Erythroblast (primary cell): ENCODE measurements around the gene SCRN2.

Experiments used
- DNase-seq, 2 experiments: peaks; one replicate each; lab custom pipeline; 2025; lab: John Stamatoyannopoulos, UW
- GATA1 ChIP-seq: IDR thresholded peaks from 2 replicates; pipeline ENCODE4 v1.6.1; 2011; ENCODE audit warnings: low read depth, mild to moderate bottlenecking, control low read depth, low read length, moderate library complexity
- POLR2A ChIP-seq: IDR thresholded peaks from 2 replicates; pipeline ENCODE4 v1.6.1; 2011; ENCODE audit warnings: mild to moderate bottlenecking, low read length

Gene SCRN2

DNA sequence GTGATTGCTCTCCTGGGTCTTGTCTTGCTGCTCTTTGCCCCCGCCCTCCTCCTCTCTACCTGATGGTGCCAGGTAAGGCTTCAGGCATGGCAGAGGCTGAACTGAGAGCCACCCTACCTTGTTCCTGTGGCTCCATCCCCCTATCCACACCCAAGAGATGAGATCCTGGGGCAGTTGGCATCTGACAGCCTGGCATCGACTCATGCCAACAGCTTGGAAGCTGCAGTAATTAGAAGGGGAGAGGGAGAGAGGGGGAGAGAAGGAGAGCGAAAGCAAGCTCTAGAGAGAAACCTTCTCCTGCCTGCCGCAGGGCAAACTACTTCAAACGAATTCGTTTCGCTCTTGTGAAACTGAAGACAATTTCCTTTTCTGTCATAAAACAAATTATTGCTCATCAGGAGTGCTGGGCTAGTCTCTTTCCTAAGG, 23.7 kb upstream of the SCRN2 start:
- TF ChIP-seq GATA1 (no peak), POLR2A (no peak)
- DNase-seq, result no peak

GRCh38 chr17:47862621-47863440, 21.8 kb upstream of the SCRN2 start:
- no peak for TF ChIP-seq POLR2A
- TF ChIP-seq GATA1, result no peak
- DNase-seq, result peak in 1 of 2 experiments; percentile 40

DNA sequence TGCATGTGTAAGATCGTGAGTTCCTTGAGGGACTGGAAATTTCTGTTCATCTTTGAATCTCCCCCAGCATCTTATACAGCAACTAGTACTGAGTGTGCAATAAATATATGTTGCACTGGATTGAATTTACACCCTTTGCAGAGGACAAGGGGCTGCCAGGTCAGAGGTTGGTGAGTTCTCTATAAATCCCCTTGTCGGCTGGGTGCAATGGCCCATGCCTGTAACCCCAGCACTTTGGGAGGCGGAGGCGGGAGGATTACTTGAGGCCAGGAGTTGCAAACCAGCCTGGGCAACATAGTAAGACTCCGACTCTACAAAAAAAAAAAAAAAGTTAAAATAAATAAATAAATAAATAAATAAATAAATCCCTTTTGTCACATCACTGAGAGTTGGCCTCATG, 19.3 kb upstream of the SCRN2 start:
- no peak for DNase-seq
- TF ChIP-seq POLR2A (no peak), GATA1 (no peak)

GRCh38 chr17:47857551-47858455, 16.7 kb upstream of the SCRN2 start:
- TF ChIP-seq GATA1 (no peak), POLR2A (no peak)
- DNase-seq, result no peak

- no peak for TF ChIP-seq GATA1
- TF ChIP-seq POLR2A, result no peak
- no peak for DNase-seq
Observed at GRCh38 chr17:47856830-47857229, 15.8 kb upstream of the SCRN2 start.

GRCh38 chr17:47855737-47856136, 14.7 kb upstream of the SCRN2 start:
- TF ChIP-seq GATA1 (no peak), POLR2A (no peak)
- DNase-seq, result no peak

GRCh38 chr17:47853616-47854015, 12.5 kb upstream of the SCRN2 start:
- no peak for TF ChIP-seq GATA1
- TF ChIP-seq POLR2A, result no peak

GRCh38 chr17:47852113-47852949, 11.3 kb upstream of the SCRN2 start:
- DNase-seq, result no peak
- TF ChIP-seq GATA1, result no peak
- no peak for TF ChIP-seq POLR2A

More at GRCh38 chr17:47853616-47854015, 12.5 kb upstream of the SCRN2 start:
- no peak for DNase-seq

DNA sequence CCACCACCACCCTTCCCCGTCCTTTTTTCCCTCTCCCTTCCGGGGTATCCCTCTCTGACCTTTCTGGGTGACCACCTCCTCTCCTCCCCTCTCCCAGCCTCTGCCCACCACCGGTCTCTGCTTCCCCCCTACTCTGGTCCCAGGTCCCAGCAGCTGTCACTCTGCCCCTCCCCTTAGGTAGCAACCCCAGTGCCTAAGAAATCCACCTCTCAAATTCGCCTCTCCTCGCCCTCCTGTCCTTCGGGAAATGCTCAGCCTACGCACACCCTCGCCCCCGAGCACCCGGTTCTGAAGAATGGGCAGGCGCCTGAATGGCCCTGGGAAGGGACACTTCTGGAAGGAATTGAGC, 10.7 kb upstream of the SCRN2 start:
- TF ChIP-seq POLR2A, result no peak
- no peak for TF ChIP-seq GATA1
- DNase-seq, result no peak

DNA sequence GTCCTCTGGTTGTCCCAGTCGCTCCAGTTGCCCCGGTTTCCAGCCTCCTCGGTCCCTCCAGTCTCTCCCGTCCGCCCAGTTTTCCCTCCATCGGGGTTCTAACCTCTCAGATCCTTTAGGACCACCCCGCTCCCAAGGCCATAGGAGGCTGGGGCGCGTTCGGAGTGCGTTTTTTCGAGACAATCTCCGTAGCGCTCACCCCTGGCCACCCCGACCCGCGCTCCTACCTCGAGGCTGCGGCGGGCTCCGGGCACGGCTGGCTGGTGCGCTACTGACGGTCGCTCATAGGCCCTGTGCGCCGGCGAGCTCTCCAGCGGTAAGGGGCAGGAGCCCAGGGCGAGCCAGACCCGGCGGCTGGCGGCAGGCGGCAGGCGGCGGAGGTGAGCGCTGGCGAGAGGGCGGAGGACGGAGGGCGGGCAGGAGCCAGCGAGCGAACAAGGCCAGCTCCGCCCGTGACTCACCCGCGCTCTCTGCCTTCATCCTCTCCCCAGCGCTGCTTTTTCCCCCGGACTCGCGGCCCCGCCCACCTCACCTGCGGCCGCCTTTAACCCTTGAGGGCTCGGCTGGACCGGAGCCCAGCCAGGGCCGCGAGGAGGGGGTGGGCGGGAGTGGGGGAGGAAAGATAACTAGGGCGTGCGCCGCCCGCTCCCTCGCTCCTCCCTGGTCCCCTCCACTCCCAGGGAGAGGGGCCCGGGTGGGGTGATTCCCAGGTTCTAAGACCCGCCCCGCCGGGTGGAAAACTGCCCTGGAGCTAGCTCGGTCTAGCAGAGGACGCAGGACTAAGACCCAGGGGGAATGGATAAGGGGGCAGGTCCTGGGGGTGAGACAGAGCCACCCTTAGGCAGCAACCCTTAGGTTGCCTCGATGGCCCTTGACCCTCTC, 9.9 kb upstream of the SCRN2 start, which contains the start of gene SP6:
Gene SP6 (minus strand): TSS at position 472 of the 882 bp plus-strand sequence. CDS start 2,734 bp downstream, outside the sequence.
- no peak for TF ChIP-seq POLR2A
- no peak for TF ChIP-seq GATA1
- peak; percentile 27 to 64 for DNase-seq

DNA sequence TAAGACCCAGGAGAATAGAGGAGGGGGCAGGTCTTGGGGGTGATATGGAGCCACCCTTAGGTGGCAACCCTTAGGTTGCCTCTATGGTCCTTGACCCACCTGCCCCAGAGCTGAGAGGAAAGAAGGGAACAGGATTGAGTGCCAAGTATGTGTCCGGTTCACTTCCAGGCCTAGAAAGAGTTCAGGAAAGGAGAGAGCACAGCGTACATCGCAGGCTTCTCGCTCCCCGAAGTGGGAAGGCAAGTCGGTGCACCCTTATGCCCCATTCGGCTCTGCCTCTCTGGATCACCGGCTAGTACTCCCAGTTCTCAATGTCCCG, 9.3 kb upstream of the SCRN2 start:
- no peak for DNase-seq
- TF ChIP-seq GATA1 (no peak), POLR2A (no peak)

DNA sequence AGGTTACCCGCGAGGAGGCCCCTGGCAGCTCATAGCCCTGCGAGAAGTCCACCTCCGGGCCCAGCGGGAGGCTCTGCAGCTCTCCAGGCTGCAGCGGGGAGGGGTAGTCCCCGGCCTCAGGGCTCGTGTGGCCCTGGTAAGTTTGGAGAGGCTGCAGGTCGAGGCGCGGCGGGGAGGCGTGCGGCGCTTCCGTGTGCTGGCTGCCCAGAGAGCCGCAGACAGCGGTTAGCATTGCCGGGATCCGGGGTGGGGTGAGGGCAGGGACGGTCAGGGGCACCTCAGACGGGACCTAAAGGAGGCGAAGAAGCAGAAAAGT, 7.1 kb upstream of the SCRN2 start:
- no peak for TF ChIP-seq GATA1
- TF ChIP-seq POLR2A, result no peak
- DNase-seq, result no peak
